HCT116 (cell line): ENCODE results near the gene PTPRZ1. TPM values are rescaled to one million over a fixed set of nuclear protein-coding genes. Genes with fewer than 3 reads are reported as not detected.

ENCODE experiments used
- ATAC-seq: fragments of 200-7000 bp; cut with Tn5 transposase; 2 replicates; pipeline ENCODE4 v1.9.1; 2020; ENCODE audit warnings: mild to moderate bottlenecking, moderate library complexity
- BruUV-seq: library from RNA; stranded (reverse); fragments of 400-500 nt; replicated peaks from 2 replicates; lab custom pipeline; 2021; lab: Mats Ljungman, UMichigan
- CTCF ChIA-PET: fragments of 300-600 bp; sonication (Branson Sonifier 250); formaldehyde crosslinking; loops from one replicate; lab custom pipeline; 2021; ENCODE audit warnings: antibody characterized with exemption; lab: Charles Lee
- POLR2A ChIA-PET: fragments of 300-600, 350-600 bp; sonication (Branson Sonifier 250); formaldehyde crosslinking; loops from one replicate; lab custom pipeline; 2021; ENCODE audit warnings: antibody characterized with exemption; lab: Charles Lee
- RAD21 ChIA-PET, 2 experiments: fragments of 300-600 bp; sonication (Branson Sonifier 250); formaldehyde crosslinking; loops; one replicate each; lab custom pipeline; 2023; ENCODE audit warnings: low total read pairs in 2 of 2; ENCODE audit not compliant: uncharacterized antibody in 2 of 2, unreplicated experiment in 2 of 2, low non-redundant PET in 1 of 2; lab: Charles Lee
- DNase-seq: peaks from one replicate; pipeline ENCODE4 v3.0.0-alpha.2; 2010; ENCODE audit warnings: low read depth, low spot score
- H2AFZ ChIP-seq: fragments of 200-600 bp; shearing (Covaris generic), sonication (generic); 2 replicates; pipeline ENCODE4 v1.6.1; 2017; ENCODE audit warnings: low read depth, mixed run types, mixed read lengths, antibody characterized with exemption, low read length; ENCODE audit not compliant: poor library complexity, severe bottlenecking
- H3K27ac ChIP-seq: 2 replicates; pipeline ENCODE4 v1.5.1; 2012; ENCODE audit warnings: low read depth, low read length
- H3K27me3 ChIP-seq: fragments of 200-600 bp; sonication (generic); 2 replicates; pipeline ENCODE4 v1.6.1; 2016; ENCODE audit warnings: mixed run types, low read length, mixed read lengths; ENCODE audit not compliant: insufficient read depth
- H3K36me3 ChIP-seq, 2 experiments: fragments of 200-500 bp in 1 of 2; fragments of 200-600 bp in 1 of 2; sonication (Bioruptor generic) in 1 of 2; sonication (generic) in 1 of 2; 2 replicates each; pipeline versions ENCODE4 v1.5.1 to v1.6.1; 2014 to 2016; ENCODE audit warnings: low read length in 2 of 2, inconsistent platforms in 1 of 2, mixed read lengths in 1 of 2, mixed run types in 1 of 2; ENCODE audit not compliant: insufficient read depth in 2 of 2, control insufficient read depth in 1 of 2
- H3K4me1 ChIP-seq, 2 experiments: fragments of 200-600 bp in 1 of 2; sonication (generic) in 1 of 2; 2 replicates each; pipeline versions ENCODE4 v1.5.1 to v1.6.1; 2012 to 2017; ENCODE audit warnings: low read length in 2 of 2, inconsistent platforms in 1 of 2, mild to moderate bottlenecking in 1 of 2, mixed read lengths in 1 of 2, mixed run types in 1 of 2, moderate library complexity in 1 of 2; ENCODE audit not compliant: insufficient read depth in 2 of 2, control insufficient read depth in 1 of 2
- H3K4me2 ChIP-seq: fragments of 200-600 bp; sonication (generic); 2 replicates; pipeline ENCODE4 v1.6.1; 2017; ENCODE audit warnings: mixed run types, low read length, mixed read lengths
- H3K4me3 ChIP-seq, 2 experiments: fragments of 200-600 bp in 1 of 2; sonication (generic) in 1 of 2; replicated peaks in 1 of 2; 2 replicates each; pipeline ENCODE4 v1.5.1; 2011 to 2016; ENCODE audit warnings: low read length in 2 of 2, control low read depth in 1 of 2, low read depth in 1 of 2, mild to moderate bottlenecking in 1 of 2, mixed read lengths in 1 of 2, mixed run types in 1 of 2
- H3K79me2 ChIP-seq: fragments of 200-600 bp; sonication (generic); 2 replicates; pipeline ENCODE4 v1.6.1; 2017; ENCODE audit warnings: mild to moderate bottlenecking, mixed run types, low read length, moderate library complexity, mixed read lengths; ENCODE audit not compliant: insufficient read depth
- H3K9ac ChIP-seq: fragments of 200-600 bp; sonication (generic); 2 replicates; pipeline ENCODE4 v1.6.1; 2016; ENCODE audit warnings: low read length, mixed read lengths
- H3K9me2 ChIP-seq: fragments of 200-600 bp; sonication (generic), shearing (Covaris generic); 2 replicates; pipeline ENCODE4 v1.6.1; 2017; ENCODE audit warnings: mixed run types, mild to moderate bottlenecking, moderate library complexity; ENCODE audit not compliant: insufficient read depth
- H3K9me3 ChIP-seq, 2 experiments: fragments of 200-500 bp in 1 of 2; fragments of 200-600 bp in 1 of 2; sonication (Bioruptor generic) in 1 of 2; sonication (generic) in 1 of 2; 2 replicates each; pipeline ENCODE4 v1.6.1; 2014 to 2017; ENCODE audit warnings: low read length in 2 of 2, mixed read lengths in 2 of 2, inconsistent platforms in 1 of 2, low read depth in 1 of 2, mild to moderate bottlenecking in 1 of 2, mixed run types in 1 of 2, moderate library complexity in 1 of 2; ENCODE audit not compliant: control insufficient read depth in 1 of 2, insufficient read depth in 1 of 2
- H4K20me1 ChIP-seq: fragments of 200-600 bp; sonication (generic), shearing (Covaris generic); 2 replicates; pipeline ENCODE4 v1.6.1; 2017; ENCODE audit warnings: mixed run types, mild to moderate bottlenecking, moderate library complexity; ENCODE audit not compliant: insufficient read depth
- ATF3 ChIP-seq: IDR thresholded peaks from 2 replicates; pipeline ENCODE4 v1.6.1; 2012
- CBX3 ChIP-seq: IDR thresholded peaks from 2 replicates; pipeline ENCODE4 v1.6.1; 2012; ENCODE audit warnings: low read depth
- CEBPB ChIP-seq: IDR thresholded peaks from 2 replicates; pipeline ENCODE4 v1.6.1; 2012; ENCODE audit warnings: low read depth
- ELF1 ChIP-seq: IDR thresholded peaks from 2 replicates; pipeline ENCODE4 v1.6.1; 2012; ENCODE audit warnings: low read depth, borderline replicate concordance
- EZH2 ChIP-seq: fragments of 200-600 bp; sonication (generic); IDR thresholded peaks from 2 replicates; pipeline ENCODE4 v1.6.1; 2017; ENCODE audit warnings: antibody characterized with exemption, mixed run types
- EZH2phosphoT487 ChIP-seq: fragments of 200-600 bp; IDR thresholded peaks from 2 replicates; pipeline ENCODE4 v1.6.1; 2018; ENCODE audit warnings: antibody characterized with exemption, borderline replicate concordance
- FOSL1 ChIP-seq: IDR thresholded peaks from 2 replicates; pipeline ENCODE4 v1.6.1; 2012; ENCODE audit warnings: low read depth
- POLR2AphosphoS5 ChIP-seq: IDR thresholded peaks from 2 replicates; pipeline ENCODE4 v1.6.1; 2011; ENCODE audit warnings: mild to moderate bottlenecking, low read depth, low read length, moderate library complexity
- RAD21 ChIP-seq: IDR thresholded peaks from 2 replicates; pipeline ENCODE4 v1.6.1; 2012; ENCODE audit warnings: low read depth, mild to moderate bottlenecking
- REST ChIP-seq: IDR thresholded peaks from 2 replicates; pipeline ENCODE4 v1.6.1; 2012; ENCODE audit warnings: low read depth
- SIN3A ChIP-seq: IDR thresholded peaks from 2 replicates; pipeline ENCODE4 v1.6.1; 2012; ENCODE audit warnings: low read depth
- SP1 ChIP-seq: IDR thresholded peaks from 2 replicates; pipeline ENCODE4 v1.6.1; 2012; ENCODE audit warnings: low read depth
- TCF7L2 ChIP-seq: IDR thresholded peaks from 2 replicates; pipeline ENCODE4 v1.7.0; 2011; ENCODE audit warnings: borderline replicate concordance, inconsistent platforms; ENCODE audit not compliant: insufficient read depth, insufficient read length; ENCODE audit errors: extremely low read depth
- YY1 ChIP-seq: IDR thresholded peaks from 2 replicates; pipeline ENCODE4 v1.6.1; 2011; ENCODE audit warnings: low read length, low read depth, moderate library complexity, mild to moderate bottlenecking; ENCODE audit not compliant: insufficient replicate concordance; ENCODE audit errors: extremely low read depth
- ZFX ChIP-seq: fragments of 450-650 bp; IDR thresholded peaks from 2 replicates; pipeline ENCODE4 v1.6.1; 2017
- ZNF274 ChIP-seq: fragments of 200-500 bp; sonication (Bioruptor generic); IDR thresholded peaks from 2 replicates; pipeline ENCODE4 v1.6.1; 2014; ENCODE audit warnings: mild to moderate bottlenecking, low read depth, low read length, inconsistent platforms
- intact Hi-C: fragments of 100-400 bp; cut with micrococcal nuclease; formaldehyde crosslinking; loops from 2 replicates; pipeline ENCODE4 v1.10.0; 2022
- total RNA-seq: library from RNA; stranded (reverse); gene quantifications from one replicate; pipeline ENCODE4 v1.2.1, GENCODE V29; 2021; ENCODE audit not compliant: unreplicated experiment
- TF ChIP-seq, protein P1 (sequence below): IDR thresholded peaks from 2 replicates; pipeline ENCODE4 v1.6.1; 2012

The PTPRZ1 gene
- total RNA-seq, 1 experiment from 2014 or later: 0.25 TPM

DNA sequence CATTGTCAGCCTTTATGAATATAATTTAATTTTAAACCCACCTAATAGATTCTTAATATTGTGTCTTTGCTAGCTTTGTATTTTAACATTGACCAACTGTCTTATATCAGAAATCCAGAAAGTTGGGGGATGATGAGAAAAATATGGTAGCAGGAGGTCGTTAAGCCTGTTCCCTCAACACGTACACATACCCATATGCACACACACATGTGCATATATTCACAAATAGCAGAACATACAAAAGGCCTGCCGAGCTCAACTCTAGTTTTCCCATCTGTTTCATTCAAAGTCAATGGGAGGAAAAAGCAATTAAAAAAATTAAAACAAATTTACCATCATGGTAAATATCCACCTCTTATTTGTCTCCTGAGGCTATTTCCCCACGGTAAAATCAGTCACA lies 25.9 kb upstream of the PTPRZ1 start:
- no peak overlapping the region for H3K4me3 ChIP-seq
- RAD21 ChIA-PET: no interaction called here
- no peak for ATAC-seq
- H3K9me3 ChIP-seq: no peaks in the 10 kb centered on the region
- CTCF ChIA-PET: no interaction called here
- intact Hi-C loops: no loop called here
- BruUV-seq: no TSS peak
- H3K4me2 ChIP-seq: no peak overlapping the region
- H3K27me3 ChIP-seq: no peaks in the 10 kb centered on the region
- no peaks in the 10 kb centered on the region for H3K36me3 ChIP-seq
- H3K9ac ChIP-seq: no peak overlapping the region
- no peak for TF ChIP-seq RAD21
- TF ChIP-seq POLR2AphosphoS5: no peak
- TF ChIP-seq ZFX: no peak
- TF ChIP-seq FOSL1: no peak
- TF ChIP-seq ATF3: no peak
- no peak for TF ChIP-seq SP1
- no peak for TF ChIP-seq ELF1
- no peak for TF ChIP-seq TCF7L2
- TF ChIP-seq, protein P1, sequence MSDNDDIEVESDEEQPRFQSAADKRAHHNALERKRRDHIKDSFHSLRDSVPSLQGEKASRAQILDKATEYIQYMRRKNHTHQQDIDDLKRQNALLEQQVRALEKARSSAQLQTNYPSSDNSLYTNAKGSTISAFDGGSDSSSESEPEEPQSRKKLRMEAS: no peak
- no peak for TF ChIP-seq CBX3
- TF ChIP-seq REST: no peak
- TF ChIP-seq EZH2phosphoT487: no peak
- no peak for TF ChIP-seq SIN3A
- TF ChIP-seq YY1: no peak
- TF ChIP-seq EZH2: no peak
- no peak for TF ChIP-seq ZNF274
- no peak for TF ChIP-seq CEBPB
- TF ChIP-seq, all 23 proteins: peak for 0
- Histone ChIP-seq H3K9me2 (no peaks in the 10 kb centered on the region), H3K27ac (no peak overlapping the region), H3K79me2 (no peaks in the 10 kb centered on the region), H2AFZ (no peak overlapping the region), H3K4me1 (no peaks in the 10 kb centered on the region), H4K20me1 (no peaks in the 10 kb centered on the region)
- no peak for DNase-seq
- POLR2A ChIA-PET: no interaction called here
